ENCODE measurements around the gene AP2B1. TPM values are rescaled to one million over a fixed set of nuclear protein-coding genes. Genes with fewer than 3 reads are reported as not detected.

AP2B1 gene
- total RNA-seq, 1 donor from 2014 or later: 145 TPM

GRCh38 chr17:35653619-35654361 lies 66.7 kb downstream of the AP2B1 start:
- TF ChIP-seq CTCF (IDR thresholded peaks at IDR 0.05): no peak
- H3K27me3 ChIP-seq (ENCODE audit: low read depth): no peaks in the 10 kb centered on the region
- ATAC-seq (no peak), DNase-seq (no peak)
- no peak overlapping the region for H3K4me3 ChIP-seq
- H3K36me3 ChIP-seq: peaks cover 60% of the 10 kb centered on the region
- intact Hi-C loops (cut with DNase I): no loop called here
- no peaks in the 10 kb centered on the region for H3K9me3 ChIP-seq
- no peak overlapping the region for H3K27ac ChIP-seq
- H3K4me1 ChIP-seq: no peaks in the 10 kb centered on the region

- intact Hi-C loops (cut with DNase I): no loop called here
- Histone ChIP-seq H3K4me3 (no peak overlapping the region), H3K9me3 (no peaks in the 10 kb centered on the region), H3K36me3 (peaks cover 68% of the 10 kb centered on the region), H3K27me3 (ENCODE audit: low read depth) (no peaks in the 10 kb centered on the region), H3K27ac (no peak overlapping the region), H3K4me1 (no peaks in the 10 kb centered on the region)
- no peak for TF ChIP-seq CTCF (IDR thresholded peaks at IDR 0.05)
- ATAC-seq (no peak), DNase-seq (no peak)
Measured at GRCh38 chr17:35655303-35655702, 68.2 kb downstream of the AP2B1 start.

GRCh38 chr17:35660902-35661301 lies 73.8 kb downstream of the AP2B1 start:
- H3K27me3 ChIP-seq (ENCODE audit: low read depth): no peaks in the 10 kb centered on the region
- TF ChIP-seq CTCF (IDR thresholded peaks at IDR 0.05): no peak
- H3K36me3 ChIP-seq: peaks cover 78% of the 10 kb centered on the region

GRCh38 chr17:35664685-35665084 lies 77.6 kb downstream of the AP2B1 start:
- intact Hi-C loops (cut with DNase I): no loop called here
- peaks cover 76% of the 10 kb centered on the region for H3K36me3 ChIP-seq
- DNase-seq: no peak

More at GRCh38 chr17:35660902-35661301, 73.8 kb downstream of the AP2B1 start:
- no peaks in the 10 kb centered on the region for H3K4me1 ChIP-seq
- ATAC-seq (no peak), DNase-seq (no peak)
- no peak overlapping the region for H3K4me3 ChIP-seq
- H3K9me3 ChIP-seq: no peaks in the 10 kb centered on the region
- intact Hi-C loops (cut with DNase I): no loop called here
- no peak overlapping the region for H3K27ac ChIP-seq

GRCh38 chr17:35665662-35666061 lies 78.5 kb downstream of the AP2B1 start:
- ATAC-seq: no peak
- Histone ChIP-seq H3K36me3 (peaks cover 76% of the 10 kb centered on the region), H3K27ac (no peak overlapping the region), H3K4me3 (no peak overlapping the region), H3K4me1 (no peaks in the 10 kb centered on the region), H3K27me3 (ENCODE audit: low read depth) (no peaks in the 10 kb centered on the region), H3K9me3 (no peaks in the 10 kb centered on the region)
- intact Hi-C loops (cut with DNase I): no loop called here
- TF ChIP-seq CTCF (IDR thresholded peaks at IDR 0.05): no peak
- no peak for DNase-seq

More at GRCh38 chr17:35664685-35665084, 77.6 kb downstream of the AP2B1 start:
- no peak for ATAC-seq
- H3K27me3 ChIP-seq (ENCODE audit: low read depth): no peaks in the 10 kb centered on the region
- H3K27ac ChIP-seq: no peak overlapping the region
- no peak overlapping the region for H3K4me3 ChIP-seq
- H3K4me1 ChIP-seq: no peaks in the 10 kb centered on the region
- H3K9me3 ChIP-seq: no peaks in the 10 kb centered on the region
- TF ChIP-seq CTCF (IDR thresholded peaks at IDR 0.05): no peak

Data from lower lobe of right lung (tissue), 2 donors.